OCI-LY3 (cell line): ENCODE data around the gene FES.

Experiments
- EZH2phosphoT487 ChIP-seq: fragments of 200-600 bp; shearing (Covaris generic); IDR thresholded peaks from 2 replicates; pipeline ENCODE4 v1.6.1; 2018; ENCODE audit warnings: antibody characterized with exemption, mixed run types, low read depth
- TF ChIP-seq, protein P1 (sequence below): fragments of 200-600, 300-600 bp; sonication (generic); IDR thresholded peaks from 2 replicates; pipeline ENCODE4 v1.5.1; 2014; ENCODE audit warnings: antibody characterized with exemption, low read length, low read depth

- TF ChIP-seq, protein P1, sequence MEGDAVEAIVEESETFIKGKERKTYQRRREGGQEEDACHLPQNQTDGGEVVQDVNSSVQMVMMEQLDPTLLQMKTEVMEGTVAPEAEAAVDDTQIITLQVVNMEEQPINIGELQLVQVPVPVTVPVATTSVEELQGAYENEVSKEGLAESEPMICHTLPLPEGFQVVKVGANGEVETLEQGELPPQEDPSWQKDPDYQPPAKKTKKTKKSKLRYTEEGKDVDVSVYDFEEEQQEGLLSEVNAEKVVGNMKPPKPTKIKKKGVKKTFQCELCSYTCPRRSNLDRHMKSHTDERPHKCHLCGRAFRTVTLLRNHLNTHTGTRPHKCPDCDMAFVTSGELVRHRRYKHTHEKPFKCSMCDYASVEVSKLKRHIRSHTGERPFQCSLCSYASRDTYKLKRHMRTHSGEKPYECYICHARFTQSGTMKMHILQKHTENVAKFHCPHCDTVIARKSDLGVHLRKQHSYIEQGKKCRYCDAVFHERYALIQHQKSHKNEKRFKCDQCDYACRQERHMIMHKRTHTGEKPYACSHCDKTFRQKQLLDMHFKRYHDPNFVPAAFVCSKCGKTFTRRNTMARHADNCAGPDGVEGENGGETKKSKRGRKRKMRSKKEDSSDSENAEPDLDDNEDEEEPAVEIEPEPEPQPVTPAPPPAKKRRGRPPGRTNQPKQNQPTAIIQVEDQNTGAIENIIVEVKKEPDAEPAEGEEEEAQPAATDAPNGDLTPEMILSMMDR: no peak
- TF ChIP-seq EZH2phosphoT487: no peak
Observed at GRCh38 chr15:90914305-90915080, 30.2 kb downstream of the FES start.
